SIG-M5 (cell line): ENCODE data around the gene NFATC2.

Source experiments
- DNase-seq: peaks from one replicate; lab custom pipeline; 2025; lab: John Stamatoyannopoulos, UW

NFATC2 gene

GRCh38 chr20:51514249-51514648 lies 28.3 kb downstream of the NFATC2 start:
- DNase-seq, result no peak

DNA sequence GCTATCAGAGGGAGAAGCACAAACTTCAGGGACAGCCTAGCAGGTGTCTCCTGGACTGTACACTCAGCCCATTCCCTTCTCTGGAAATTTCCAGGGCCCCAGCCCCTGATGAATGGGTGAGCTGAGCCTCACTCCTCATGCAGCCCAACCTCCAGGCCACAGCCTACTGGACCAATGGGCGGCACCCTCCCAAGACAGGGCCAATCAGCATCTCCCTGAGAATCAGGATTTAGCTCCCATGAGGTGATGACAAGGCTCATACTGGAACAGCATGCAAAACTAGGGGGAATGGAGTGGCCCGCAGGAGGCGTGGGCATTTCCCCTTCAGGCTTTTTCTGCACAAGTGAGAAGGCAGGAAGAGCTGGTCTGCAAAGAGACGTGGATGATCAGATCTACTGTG lies 29.0 kb downstream of the NFATC2 start:
- DNase-seq, result no peak

- DNase-seq, result no peak
Observed at GRCh38 chr20:51512645-51513044, 29.9 kb downstream of the NFATC2 start.

DNA sequence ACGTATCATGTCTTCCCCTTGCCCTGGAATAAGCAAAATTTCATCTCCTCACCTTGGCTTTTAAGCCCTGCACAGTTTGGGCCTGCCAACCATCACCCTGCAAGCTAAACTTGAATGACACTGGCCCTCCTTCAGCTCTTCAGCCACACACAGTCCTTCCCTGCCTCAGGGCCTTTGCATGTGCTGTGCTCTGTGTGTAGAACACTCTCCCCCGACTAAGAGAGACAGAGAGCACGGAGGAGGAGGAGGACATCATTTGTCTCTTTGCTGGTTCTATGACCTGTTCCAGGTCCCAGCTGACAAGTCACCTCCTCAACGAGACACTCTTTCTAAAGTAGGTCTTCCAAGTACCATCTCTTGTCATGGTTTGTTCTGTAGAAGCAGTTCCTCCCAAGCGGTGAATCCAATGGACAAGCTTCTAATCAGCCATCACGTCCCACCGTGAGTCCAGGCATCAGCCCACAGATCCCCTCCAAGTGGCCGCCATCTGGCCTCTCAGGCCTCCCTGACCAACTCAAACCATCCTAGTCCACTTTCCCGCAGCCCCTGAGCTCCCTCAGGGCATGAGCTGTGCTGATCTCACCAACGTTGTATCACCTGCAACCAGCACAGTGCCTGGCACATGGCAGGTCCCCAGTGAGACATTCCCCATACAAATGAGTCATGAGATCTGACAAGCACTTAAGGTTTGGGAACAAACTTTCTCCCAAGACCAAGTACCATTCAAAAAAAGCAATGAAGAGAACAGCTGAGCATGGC lies 30.5 kb downstream of the NFATC2 start:
- no peak for DNase-seq

- no peak for DNase-seq
Observed at GRCh38 chr20:51510936-51511605, 31.4 kb downstream of the NFATC2 start.

GRCh38 chr20:51510169-51510568 lies 32.4 kb downstream of the NFATC2 start:
- DNase-seq, result no peak

- DNase-seq, result no peak
Observed at GRCh38 chr20:51509208-51509607, 33.3 kb downstream of the NFATC2 start.

- no peak for DNase-seq
Observed at GRCh38 chr20:51508780-51509179, 33.7 kb downstream of the NFATC2 start.

GRCh38 chr20:51508158-51508557 lies 34.4 kb downstream of the NFATC2 start:
- no peak for DNase-seq

DNA sequence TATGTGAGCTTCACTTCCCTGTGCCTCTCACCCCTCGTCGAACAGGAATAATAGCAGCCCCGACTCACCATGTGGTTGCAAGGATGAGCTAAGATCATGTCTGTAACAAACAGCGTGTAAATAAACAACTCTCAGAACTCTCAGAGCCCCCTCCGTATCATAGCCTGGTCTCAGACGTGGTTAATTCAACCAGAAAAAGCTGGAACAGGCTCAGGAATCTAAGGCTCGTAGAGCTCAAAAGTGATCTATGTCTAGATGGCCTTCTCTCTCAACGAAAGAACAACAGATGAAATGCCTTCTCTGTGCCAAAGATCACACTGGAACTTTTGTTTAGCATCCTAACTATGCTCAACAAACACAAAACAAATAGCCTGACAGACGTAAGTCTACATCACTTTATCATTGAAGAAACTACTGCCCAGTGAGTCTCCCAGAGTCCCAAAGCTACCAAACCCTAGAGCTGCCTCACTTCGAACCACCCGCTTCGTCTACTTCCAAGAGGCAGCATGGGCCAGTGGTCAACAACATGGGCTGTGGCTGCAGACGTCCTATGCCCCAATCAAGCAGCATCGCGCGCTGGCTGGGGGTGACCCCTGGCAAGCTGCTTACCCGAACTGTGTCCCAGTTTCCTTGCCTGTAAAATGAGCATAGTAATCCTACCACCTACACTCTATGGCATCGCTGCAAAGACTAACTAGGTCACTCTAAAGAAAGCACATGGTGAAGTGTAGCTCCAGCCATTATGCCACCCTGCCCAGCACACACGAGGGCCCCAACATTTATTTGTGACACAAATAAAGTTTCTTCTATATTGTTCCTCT lies 35.1 kb downstream of the NFATC2 start:
- no peak for DNase-seq

DNA sequence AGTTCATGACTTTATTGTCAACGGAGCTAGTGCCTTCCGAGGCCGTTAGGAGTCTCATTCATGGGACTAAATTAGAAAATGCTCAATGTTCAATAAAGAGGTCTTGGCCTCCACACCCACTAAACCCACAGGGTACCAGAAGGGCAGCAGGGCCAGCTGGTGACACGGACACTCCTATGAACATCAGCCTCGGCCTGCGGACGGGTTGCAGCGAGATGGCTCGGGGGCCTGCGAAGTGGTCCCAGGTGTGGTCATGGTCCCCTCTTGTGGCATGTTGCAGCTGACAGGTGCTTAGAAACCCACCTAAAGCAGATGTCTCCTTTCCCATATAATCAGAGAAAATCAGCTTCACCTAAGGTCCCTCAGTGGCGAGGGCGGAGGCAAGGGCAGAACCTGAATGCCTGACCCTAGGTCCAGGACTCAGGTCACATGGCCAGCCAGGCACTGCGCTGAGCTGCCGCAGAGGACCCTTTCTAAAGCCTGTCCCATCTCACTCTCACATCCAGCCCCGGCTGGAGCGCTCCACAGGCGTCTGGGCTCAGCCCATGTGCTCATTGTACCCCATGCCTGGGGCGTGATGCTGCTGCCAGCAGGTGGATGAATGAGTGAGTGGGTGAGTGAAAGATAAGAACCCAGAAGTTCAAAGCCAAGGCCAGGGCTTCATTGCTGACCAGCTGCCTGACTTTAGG lies 35.8 kb downstream of the NFATC2 start:
- no peak for DNase-seq

DNA sequence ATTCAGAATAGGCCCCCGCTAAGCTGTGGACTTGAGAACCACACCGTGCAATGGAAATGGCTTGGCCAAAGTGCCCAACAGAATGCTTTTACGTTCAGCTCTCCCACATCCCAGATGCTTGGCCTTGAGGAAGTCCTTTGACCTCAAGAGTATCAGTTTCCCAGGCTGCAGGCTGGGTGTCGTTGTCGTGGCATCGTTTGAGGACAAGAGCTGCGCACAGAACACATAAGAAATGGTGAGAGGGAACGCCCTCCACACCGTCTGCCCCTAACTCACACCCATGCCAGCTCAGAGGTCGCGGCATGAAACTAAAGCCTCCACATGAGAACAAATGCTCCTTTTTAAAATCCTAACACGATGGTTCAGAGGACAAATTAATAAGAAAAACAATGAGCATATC lies 37.0 kb downstream of the NFATC2 start:
- DNase-seq, result no peak

DNA sequence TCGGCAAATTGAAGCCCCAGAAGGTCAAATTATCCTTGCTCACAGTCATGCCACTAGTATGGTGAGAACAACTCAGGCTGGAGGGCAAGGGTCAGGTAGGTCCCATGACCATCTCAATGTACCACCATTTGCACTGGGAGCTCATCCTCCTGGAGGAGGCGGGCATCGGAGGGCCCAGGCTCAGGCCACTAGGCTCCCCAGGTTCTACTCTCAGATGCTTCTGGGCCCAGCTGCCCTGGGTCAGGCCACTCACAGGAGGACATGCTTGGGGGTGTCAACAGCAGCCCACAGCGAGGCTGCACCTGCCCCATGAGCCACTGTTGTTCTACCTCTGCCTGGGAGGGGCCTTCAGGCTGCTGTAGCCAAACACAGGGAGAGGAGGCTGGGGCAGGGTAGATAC lies 39.1 kb downstream of the NFATC2 start:
- DNase-seq, result no peak

GRCh38 chr20:51500936-51501335 lies 41.6 kb downstream of the NFATC2 start:
- DNase-seq, result no peak

GRCh38 chr20:51500311-51500710 lies 42.2 kb downstream of the NFATC2 start:
- no peak for DNase-seq

GRCh38 chr20:51498765-51499540 lies 43.6 kb downstream of the NFATC2 start:
- no peak for DNase-seq

DNA sequence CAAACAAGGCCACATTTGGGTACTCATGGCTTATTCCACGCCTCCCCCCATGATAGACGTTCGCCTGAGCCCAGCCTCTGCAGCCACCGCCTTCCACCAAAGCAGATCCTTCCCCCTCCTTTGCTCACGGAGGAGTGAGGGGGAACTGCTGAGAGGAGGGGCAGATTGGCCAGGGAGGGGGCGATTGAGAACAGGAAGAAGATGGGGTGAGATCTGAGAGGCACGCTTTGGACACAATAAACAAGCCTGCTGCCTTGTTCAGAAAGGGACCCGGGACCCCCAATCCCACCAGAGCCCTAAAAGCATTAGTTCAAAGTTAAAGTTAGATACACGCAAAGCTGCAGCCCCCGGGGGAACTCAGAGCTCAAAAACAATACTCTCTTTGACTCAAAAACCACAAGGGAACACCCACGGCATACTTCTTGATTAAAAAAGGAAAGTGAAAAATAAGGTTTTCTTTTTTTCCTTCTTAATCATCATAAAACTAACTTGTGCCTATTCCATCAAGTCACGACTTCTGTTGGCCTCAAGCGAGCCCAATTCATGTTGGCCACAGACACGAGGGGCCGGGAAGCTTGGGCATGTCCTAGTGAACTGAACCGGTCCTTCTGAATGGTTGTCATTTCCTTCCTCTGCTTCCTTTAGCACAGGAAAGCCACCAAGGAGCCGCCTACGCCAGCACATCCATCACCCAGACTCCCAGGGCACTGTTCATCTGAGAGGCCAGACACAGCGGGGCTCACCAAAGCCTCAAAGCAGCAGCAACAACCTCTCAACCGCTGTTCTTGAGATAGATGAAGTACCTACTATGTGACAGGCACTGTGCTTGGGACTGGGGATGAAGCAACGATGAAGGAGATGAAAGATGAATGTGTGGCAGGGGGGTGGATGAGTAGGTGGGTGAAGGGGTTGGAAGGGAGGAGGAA lies 44.7 kb downstream of the NFATC2 start:
- DNase-seq, result no peak

- DNase-seq, result no peak
Observed at GRCh38 chr20:51496964-51497363, 45.6 kb downstream of the NFATC2 start.

GRCh38 chr20:51495921-51496545 lies 46.5 kb downstream of the NFATC2 start:
- no peak for DNase-seq

DNA sequence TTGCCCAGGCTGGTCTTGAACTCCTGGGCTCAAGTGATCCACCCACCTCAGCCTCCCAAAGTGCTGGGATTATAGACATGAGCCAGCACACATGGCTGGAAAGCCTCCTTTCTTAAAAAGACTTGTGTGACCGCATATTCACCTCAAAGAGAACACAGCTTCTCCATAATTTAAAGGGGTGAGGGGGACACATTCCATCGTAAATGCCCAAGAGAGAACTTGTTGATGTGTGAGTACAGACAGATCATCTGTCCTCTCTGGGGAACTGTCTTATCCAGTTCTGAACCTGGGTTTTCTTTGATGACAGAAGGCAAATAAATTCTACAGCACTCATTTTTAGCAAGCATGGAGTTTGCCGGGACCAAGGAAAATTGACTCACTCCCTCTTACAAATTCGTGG lies 47.2 kb downstream of the NFATC2 start:
- no peak for DNase-seq
